ENCODE data around the gene MAZ. TPM values are rescaled to one million over a fixed set of nuclear protein-coding genes. Genes with fewer than 3 reads are reported as not detected.

The MAZ gene
- total RNA-seq, 1 donor, result 132 TPM

DNA sequence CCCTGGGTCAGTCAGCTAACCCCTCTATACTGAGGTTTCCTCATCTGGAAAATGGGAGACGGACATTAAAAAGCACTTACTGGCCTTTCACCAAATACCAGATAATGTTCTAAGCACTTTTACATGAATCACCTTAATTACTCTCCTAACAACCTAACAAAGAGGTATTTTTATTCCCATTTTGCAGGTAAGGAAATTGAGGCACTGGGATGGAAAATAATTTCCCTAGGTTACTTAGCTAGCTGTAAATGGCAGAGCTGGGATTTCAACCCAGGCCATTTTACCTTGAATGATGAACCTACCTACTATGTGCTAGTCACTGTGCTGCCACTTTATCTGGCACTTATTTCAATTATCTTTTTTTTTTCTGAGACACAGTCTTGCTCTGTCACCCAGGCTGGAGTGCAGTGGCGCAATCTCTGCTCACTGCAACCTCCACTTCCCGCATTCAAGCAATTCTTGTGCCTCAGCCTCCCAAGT, 12.1 kb upstream of the MAZ start:
- no peaks in the 10 kb centered on the region for H3K9me3 ChIP-seq (ENCODE audit: low read depth, low read length)

GRCh38 chr16:29802416-29802935, 3.9 kb upstream of the MAZ start:
- no peaks in the 10 kb centered on the region for H3K27me3 ChIP-seq (ENCODE audit: insufficient read depth, low read length)

More for the DNA sequence above, 12.1 kb upstream of the MAZ start:
- Histone ChIP-seq H3K4me1 (ENCODE audit: insufficient read depth, low read length) (peaks cover 46% of the 10 kb centered on the region), H3K27me3 (ENCODE audit: insufficient read depth, low read length) (no peaks in the 10 kb centered on the region), H3K4me3 (ENCODE audit: low read length) (no peak overlapping the region)

DNA sequence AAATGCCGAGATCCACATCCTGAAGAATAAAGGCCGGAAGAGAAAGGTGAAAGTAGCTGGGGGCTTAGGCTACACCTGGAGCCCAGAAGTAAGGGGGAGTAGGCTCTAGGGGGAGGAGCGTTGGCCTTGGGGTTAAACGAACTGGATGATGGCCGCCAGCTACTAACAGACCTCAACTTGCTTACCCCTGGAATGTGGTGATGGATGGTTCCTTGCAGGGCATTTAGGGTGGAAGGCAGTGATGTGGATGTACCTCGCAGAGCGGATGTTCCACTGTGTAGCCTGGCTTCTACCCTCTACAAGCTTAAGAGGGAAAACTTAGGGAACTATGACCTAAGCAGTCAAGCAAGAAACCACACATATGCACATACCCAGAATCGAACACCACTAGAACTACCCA, 2.3 kb upstream of the MAZ start:
- Histone ChIP-seq H3K27me3 (ENCODE audit: insufficient read depth, low read length) (no peaks in the 10 kb centered on the region), H3K9me3 (ENCODE audit: low read depth, low read length) (no peaks in the 10 kb centered on the region), H3K4me3 (ENCODE audit: low read length) (no peak overlapping the region), H3K4me1 (ENCODE audit: insufficient read depth, low read length) (peaks cover 33% of the 10 kb centered on the region)

More at GRCh38 chr16:29802416-29802935, 3.9 kb upstream of the MAZ start:
- H3K9me3 ChIP-seq (ENCODE audit: low read depth, low read length), result no peaks in the 10 kb centered on the region
- H3K4me1 ChIP-seq (ENCODE audit: insufficient read depth, low read length), result peaks cover 18% of the 10 kb centered on the region
- no peak overlapping the region for H3K4me3 ChIP-seq (ENCODE audit: low read length)

- Histone ChIP-seq H3K9me3 (ENCODE audit: low read depth, low read length) (no peaks in the 10 kb centered on the region), H3K27me3 (ENCODE audit: insufficient read depth, low read length) (no peaks in the 10 kb centered on the region), H3K4me3 (ENCODE audit: low read length) (peak overlapping the region; percentile 85), H3K4me1 (ENCODE audit: insufficient read depth, low read length) (peaks cover 38% of the 10 kb centered on the region)
Observed at GRCh38 chr16:29804455-29805231, 1.7 kb upstream of the MAZ start.

- peaks cover 47% of the 10 kb centered on the region for H3K4me1 ChIP-seq (ENCODE audit: insufficient read depth, low read length)
- H3K9me3 ChIP-seq (ENCODE audit: low read depth, low read length), result no peaks in the 10 kb centered on the region
- no peaks in the 10 kb centered on the region for H3K27me3 ChIP-seq (ENCODE audit: insufficient read depth, low read length)
- H3K4me3 ChIP-seq (ENCODE audit: low read length), result peak overlapping the region; percentile 85
Observed at GRCh38 chr16:29805232-29806098, 864 bp upstream of the MAZ start.

DNA sequence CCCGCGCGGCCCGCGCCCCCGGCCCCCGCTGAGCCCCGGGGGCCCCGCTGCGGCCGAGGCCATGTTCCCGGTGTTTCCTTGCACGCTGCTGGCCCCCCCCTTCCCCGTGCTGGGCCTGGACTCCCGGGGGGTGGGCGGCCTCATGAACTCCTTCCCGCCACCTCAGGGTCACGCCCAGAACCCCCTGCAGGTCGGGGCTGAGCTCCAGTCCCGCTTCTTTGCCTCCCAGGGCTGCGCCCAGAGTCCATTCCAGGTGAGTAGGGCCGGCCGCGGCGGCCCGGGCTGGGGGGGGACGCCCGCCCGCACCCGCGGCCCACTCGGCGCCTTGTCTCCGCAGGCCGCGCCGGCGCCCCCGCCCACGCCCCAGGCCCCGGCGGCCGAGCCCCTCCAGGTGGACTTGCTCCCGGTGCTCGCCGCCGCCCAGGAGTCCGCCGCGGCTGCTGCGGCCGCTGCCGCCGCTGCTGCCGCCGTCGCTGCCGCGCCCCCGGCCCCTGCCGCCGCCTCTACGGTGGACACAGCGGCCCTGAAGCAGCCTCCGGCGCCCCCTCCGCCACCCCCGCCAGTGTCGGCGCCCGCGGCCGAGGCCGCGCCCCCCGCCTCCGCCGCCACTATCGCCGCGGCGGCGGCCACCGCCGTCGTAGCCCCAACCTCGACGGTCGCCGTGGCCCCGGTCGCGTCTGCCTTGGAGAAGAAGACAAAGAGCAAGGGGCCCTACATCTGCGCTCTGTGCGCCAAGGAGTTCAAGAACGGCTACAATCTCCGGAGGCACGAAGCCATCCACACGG, 504 bp downstream of the MAZ start:
- H3K4me1 ChIP-seq (ENCODE audit: insufficient read depth, low read length), result peaks cover 60% of the 10 kb centered on the region

GRCh38 chr16:29807426-29808218, 1.3 kb downstream of the MAZ start:
- H3K4me3 ChIP-seq (ENCODE audit: low read length), result peak overlapping the region; percentile 54
- peaks cover 66% of the 10 kb centered on the region for H3K4me1 ChIP-seq (ENCODE audit: insufficient read depth, low read length)
- peaks cover 5% of the 10 kb centered on the region for H3K27me3 ChIP-seq (ENCODE audit: insufficient read depth, low read length)
- H3K9me3 ChIP-seq (ENCODE audit: low read depth, low read length), result no peaks in the 10 kb centered on the region

More for the DNA sequence above, 504 bp downstream of the MAZ start:
- Histone ChIP-seq H3K4me3 (ENCODE audit: low read length) (peak overlapping the region; percentile 54), H3K9me3 (ENCODE audit: low read depth, low read length) (no peaks in the 10 kb centered on the region), H3K27me3 (ENCODE audit: insufficient read depth, low read length) (no peaks in the 10 kb centered on the region)

DNA sequence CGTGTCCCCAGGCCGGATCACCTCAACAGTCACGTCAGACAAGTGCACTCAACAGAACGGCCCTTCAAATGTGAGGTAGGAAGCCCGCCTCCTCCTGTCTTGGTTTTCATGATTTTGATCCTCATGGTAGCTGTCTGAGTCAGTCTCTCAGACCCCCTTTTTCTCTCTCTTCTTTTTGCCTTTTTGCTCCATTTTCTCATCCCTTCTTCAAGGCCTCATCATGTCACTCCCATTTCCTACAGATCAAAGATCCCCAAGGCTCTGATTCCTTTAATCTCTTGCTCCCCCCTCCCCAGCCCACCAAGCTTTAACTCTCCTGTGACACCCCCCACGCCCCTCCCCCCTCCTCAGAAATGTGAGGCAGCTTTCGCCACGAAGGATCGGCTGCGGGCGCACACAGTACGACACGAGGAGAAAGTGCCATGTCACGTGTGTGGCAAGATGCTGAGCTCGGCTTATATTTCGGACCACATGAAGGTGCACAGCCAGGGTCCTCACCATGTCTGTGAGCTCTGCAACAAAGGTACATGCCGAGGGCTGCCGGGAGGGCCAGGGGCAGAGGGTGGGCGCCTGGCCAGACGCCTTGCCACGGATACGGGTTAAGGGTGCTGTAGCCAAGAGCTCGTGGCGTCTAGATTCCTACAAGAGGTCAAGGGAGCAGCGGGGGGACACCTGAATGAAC, 2.0 kb downstream of the MAZ start:
- H3K4me1 ChIP-seq (ENCODE audit: insufficient read depth, low read length), result peaks cover 66% of the 10 kb centered on the region
- peak overlapping the region; percentile 54 for H3K4me3 ChIP-seq (ENCODE audit: low read length)
- peaks cover 6% of the 10 kb centered on the region for H3K27me3 ChIP-seq (ENCODE audit: insufficient read depth, low read length)
- no peaks in the 10 kb centered on the region for H3K9me3 ChIP-seq (ENCODE audit: low read depth, low read length)

GRCh38 chr16:29809031-29809747, 2.9 kb downstream of the MAZ start:
- H3K27me3 ChIP-seq (ENCODE audit: insufficient read depth, low read length), result peaks cover 6% of the 10 kb centered on the region
- peaks cover 61% of the 10 kb centered on the region for H3K4me1 ChIP-seq (ENCODE audit: insufficient read depth, low read length)
- H3K4me3 ChIP-seq (ENCODE audit: low read length), result no peak overlapping the region
- H3K9me3 ChIP-seq (ENCODE audit: low read depth, low read length), result no peaks in the 10 kb centered on the region

DNA sequence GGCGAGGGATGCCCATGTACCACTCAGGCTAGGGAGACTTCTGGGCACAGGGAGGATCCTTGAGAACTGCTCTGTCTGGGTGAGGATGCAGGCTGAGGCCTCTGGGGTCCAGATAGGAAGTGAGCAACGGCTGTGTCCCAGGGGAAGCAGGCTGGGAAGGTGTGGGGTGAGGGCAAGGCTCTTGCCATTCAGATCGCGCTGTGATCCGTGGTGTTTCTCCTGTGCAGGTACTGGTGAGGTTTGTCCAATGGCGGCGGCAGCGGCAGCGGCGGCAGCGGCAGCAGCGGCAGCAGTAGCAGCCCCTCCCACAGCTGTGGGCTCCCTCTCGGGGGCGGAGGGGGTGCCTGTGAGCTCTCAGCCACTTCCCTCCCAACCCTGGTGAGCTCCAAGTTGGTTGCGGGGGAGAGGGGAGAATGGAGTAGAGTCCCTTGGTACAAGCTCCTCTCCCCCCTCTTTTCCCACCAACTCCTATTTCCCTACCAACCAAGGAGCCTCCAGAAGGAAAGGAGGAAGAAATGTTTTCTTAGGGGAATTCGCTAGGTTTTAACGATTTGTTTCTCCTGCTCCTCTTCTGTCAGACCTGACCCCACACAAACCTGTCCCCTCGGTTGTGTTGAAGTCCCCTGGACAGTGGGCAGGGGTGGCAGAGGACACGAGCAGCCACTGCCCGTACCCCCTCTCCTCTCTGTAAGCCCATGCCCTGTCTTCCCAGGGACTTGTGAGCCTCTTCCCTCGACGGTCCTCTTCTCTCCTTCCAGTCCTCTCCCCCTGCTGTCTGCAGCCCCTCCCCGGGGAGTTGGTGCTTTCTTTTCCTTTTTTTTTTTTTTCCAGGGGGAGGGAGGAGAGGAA, 3.7 kb downstream of the MAZ start:
- Histone ChIP-seq H3K4me3 (ENCODE audit: low read length) (no peak overlapping the region), H3K9me3 (ENCODE audit: low read depth, low read length) (no peaks in the 10 kb centered on the region), H3K4me1 (ENCODE audit: insufficient read depth, low read length) (peaks cover 59% of the 10 kb centered on the region), H3K27me3 (ENCODE audit: insufficient read depth, low read length) (peaks cover 6% of the 10 kb centered on the region)

DNA sequence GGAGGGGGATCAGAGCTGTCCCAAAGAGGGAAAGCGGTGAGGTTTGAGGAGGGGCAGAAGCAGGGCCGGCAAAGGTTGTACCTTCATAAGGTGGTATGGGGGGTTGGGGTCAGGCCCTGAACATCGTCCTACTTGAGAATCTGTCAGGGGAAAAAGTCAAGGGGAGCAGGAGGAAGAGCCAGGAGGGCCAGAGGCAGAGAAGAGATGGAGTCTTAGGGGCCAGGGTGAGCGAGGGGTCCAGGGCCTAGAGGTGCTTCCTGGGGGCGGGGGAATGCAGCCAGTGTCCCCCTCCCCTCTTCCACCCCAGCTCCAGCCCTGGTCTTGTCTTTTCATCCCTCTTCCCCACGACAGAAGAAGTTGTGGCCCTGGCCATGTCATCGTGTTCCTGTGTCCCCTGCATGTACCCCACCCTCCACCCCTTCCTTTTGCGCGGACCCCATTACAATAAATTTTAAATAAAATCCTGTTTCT, 4.4 kb downstream of the MAZ start:
- H3K4me3 ChIP-seq (ENCODE audit: low read length), result peak overlapping the region; percentile 24
- H3K27me3 ChIP-seq (ENCODE audit: insufficient read depth, low read length), result peaks cover 6% of the 10 kb centered on the region
- peaks cover 64% of the 10 kb centered on the region for H3K4me1 ChIP-seq (ENCODE audit: insufficient read depth, low read length)

GRCh38 chr16:29811170-29811895, 5.0 kb downstream of the MAZ start:
- Histone ChIP-seq H3K4me3 (ENCODE audit: low read length) (peak overlapping the region; percentile 24), H3K27me3 (ENCODE audit: insufficient read depth, low read length) (peaks cover 6% of the 10 kb centered on the region), H3K9me3 (ENCODE audit: low read depth, low read length) (no peaks in the 10 kb centered on the region), H3K4me1 (ENCODE audit: insufficient read depth, low read length) (peaks cover 64% of the 10 kb centered on the region)

More for the DNA sequence above, 4.4 kb downstream of the MAZ start:
- H3K9me3 ChIP-seq (ENCODE audit: low read depth, low read length), result no peaks in the 10 kb centered on the region

All from mononuclear cell (primary cell).